Measurements from ENCODE around the gene OR51E2. TPM values are rescaled to one million over a fixed set of nuclear protein-coding genes. Genes with fewer than 3 reads are reported as not detected.

The OR51E2 gene
- total RNA-seq, 2 experiments from 2014 or later: not detected

DNA sequence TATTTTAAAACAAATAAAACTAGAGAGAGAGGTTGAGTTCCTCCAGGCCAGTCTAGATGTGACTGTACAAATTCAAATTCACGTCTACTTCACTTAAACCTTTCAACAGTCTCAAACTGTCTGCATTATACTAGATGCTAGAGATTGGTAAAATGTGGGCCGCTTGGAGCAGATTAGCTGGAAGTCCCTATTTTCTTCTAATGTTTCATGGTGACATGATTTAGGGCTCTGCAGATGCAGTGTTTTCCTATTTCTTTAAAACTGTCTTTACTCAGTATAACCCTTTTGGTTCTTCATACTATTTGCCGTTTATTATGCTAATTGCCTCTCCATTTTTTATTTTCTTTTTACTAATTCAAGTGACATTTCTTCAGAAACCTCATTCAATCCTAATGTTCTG, 33.5 kb downstream of the OR51E2 start:
- H3K4me3 Mint-ChIP-seq: no peak overlapping the region
- ChIA-PET POLR2A (no interaction called here), CTCF (no interaction called here)
- no peak for DNase-seq
- no peaks in the 10 kb centered on the region for H3K36me3 Mint-ChIP-seq (ENCODE audit: low read depth)
- H3K27me3 Mint-ChIP-seq: peaks cover 9% of the 10 kb centered on the region
- no peak for ATAC-seq
- no peaks in the 10 kb centered on the region for H3K9me3 Mint-ChIP-seq
- intact Hi-C loops (cut with micrococcal nuclease): no loop called here
- TF ChIP-seq, protein P1, sequence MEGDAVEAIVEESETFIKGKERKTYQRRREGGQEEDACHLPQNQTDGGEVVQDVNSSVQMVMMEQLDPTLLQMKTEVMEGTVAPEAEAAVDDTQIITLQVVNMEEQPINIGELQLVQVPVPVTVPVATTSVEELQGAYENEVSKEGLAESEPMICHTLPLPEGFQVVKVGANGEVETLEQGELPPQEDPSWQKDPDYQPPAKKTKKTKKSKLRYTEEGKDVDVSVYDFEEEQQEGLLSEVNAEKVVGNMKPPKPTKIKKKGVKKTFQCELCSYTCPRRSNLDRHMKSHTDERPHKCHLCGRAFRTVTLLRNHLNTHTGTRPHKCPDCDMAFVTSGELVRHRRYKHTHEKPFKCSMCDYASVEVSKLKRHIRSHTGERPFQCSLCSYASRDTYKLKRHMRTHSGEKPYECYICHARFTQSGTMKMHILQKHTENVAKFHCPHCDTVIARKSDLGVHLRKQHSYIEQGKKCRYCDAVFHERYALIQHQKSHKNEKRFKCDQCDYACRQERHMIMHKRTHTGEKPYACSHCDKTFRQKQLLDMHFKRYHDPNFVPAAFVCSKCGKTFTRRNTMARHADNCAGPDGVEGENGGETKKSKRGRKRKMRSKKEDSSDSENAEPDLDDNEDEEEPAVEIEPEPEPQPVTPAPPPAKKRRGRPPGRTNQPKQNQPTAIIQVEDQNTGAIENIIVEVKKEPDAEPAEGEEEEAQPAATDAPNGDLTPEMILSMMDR (IDR thresholded peaks at IDR 0.05): no peak
- H3K4me1 Mint-ChIP-seq (ENCODE audit: low read depth): no peaks in the 10 kb centered on the region
- H3K27ac Mint-ChIP-seq: no peak overlapping the region

DNA sequence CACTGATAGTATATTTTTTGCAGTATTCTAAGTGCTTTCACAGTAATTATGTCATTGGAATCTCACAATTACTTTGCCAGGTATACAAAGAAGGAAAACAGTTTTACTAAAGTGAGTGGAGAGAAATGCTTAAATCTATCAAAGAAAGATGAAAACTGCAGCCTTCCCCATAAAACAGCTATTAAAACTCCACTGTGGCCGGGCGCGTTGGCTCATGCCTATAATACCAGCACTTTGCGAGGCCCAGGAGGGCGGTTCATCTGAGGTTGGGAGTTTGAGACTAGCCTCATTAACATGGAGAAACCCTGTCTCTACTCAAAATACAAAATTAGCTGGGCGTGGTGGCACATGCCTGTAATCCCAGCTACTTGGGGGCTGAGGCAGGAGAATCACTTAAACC, 34.8 kb downstream of the OR51E2 start:
- TF ChIP-seq, protein P1 (IDR thresholded peaks at IDR 0.05): no peak
- CTCF ChIA-PET: no interaction called here
- H3K9me3 Mint-ChIP-seq: no peaks in the 10 kb centered on the region
- H3K36me3 Mint-ChIP-seq (ENCODE audit: low read depth): no peaks in the 10 kb centered on the region
- no peak overlapping the region for H3K27ac Mint-ChIP-seq
- POLR2A ChIA-PET: no interaction called here
- no peak for DNase-seq
- H3K4me1 Mint-ChIP-seq (ENCODE audit: low read depth): no peaks in the 10 kb centered on the region
- intact Hi-C loops (cut with micrococcal nuclease): no loop called here
- H3K4me3 Mint-ChIP-seq: no peak overlapping the region
- H3K27me3 Mint-ChIP-seq: peaks cover 9% of the 10 kb centered on the region
- no peak for ATAC-seq

DNA sequence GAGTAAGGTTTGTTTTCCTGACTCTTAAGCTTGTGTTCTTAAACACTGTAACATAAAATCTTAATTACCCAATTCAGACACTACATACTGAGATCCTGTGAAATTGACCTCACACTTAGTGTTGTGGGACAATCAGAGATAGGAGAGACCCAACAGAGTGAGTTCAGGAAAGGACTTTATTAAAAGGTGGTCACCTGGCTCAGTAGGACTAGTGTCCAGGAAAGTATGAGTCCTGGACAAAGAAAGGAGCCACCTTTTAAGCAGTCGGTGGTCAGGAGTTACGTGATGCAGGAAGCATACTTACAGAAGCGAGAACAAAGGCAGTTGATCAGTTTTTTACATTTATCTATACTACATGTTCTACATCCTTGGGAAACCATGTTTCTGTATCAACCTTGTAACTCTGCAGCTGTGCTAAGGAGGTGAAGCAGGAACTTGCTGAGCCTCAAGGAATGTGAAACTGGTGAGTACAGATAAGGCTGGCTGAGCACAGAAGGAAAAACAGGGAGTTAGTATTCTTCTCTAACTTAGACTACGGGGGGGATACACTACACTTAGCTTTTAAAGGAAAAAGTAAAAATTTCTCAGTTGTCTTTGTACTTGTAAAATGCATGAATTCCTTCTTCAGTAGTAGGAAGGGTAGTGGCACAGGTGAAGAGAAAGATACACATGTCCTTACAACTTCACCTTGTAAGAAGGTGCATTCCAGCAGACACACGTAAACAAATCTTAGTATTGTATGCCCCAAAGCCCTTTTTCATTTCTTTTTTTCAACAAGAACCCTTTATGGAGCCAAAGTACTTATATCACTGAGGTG, 38.8 kb downstream of the OR51E2 start:
- Mint-ChIP-seq H3K36me3 (ENCODE audit: low read depth) (no peaks in the 10 kb centered on the region), H3K4me1 (ENCODE audit: low read depth) (no peaks in the 10 kb centered on the region), H3K27me3 (peaks cover 13% of the 10 kb centered on the region), H3K4me3 (no peak overlapping the region), H3K9me3 (no peaks in the 10 kb centered on the region), H3K27ac (no peak overlapping the region)
- ATAC-seq (no peak), DNase-seq (no peak)
- TF ChIP-seq, protein P1 (IDR thresholded peaks at IDR 0.05): no peak
- intact Hi-C loops (cut with micrococcal nuclease): no loop called here
- CTCF ChIA-PET: interaction anchor here (0.8 kb wide), 1 partner anchor 22 kb away, joined by 3 read pairs; the partner anchor contains the start of gene OR51D1
- POLR2A ChIA-PET: no interaction called here

DNA sequence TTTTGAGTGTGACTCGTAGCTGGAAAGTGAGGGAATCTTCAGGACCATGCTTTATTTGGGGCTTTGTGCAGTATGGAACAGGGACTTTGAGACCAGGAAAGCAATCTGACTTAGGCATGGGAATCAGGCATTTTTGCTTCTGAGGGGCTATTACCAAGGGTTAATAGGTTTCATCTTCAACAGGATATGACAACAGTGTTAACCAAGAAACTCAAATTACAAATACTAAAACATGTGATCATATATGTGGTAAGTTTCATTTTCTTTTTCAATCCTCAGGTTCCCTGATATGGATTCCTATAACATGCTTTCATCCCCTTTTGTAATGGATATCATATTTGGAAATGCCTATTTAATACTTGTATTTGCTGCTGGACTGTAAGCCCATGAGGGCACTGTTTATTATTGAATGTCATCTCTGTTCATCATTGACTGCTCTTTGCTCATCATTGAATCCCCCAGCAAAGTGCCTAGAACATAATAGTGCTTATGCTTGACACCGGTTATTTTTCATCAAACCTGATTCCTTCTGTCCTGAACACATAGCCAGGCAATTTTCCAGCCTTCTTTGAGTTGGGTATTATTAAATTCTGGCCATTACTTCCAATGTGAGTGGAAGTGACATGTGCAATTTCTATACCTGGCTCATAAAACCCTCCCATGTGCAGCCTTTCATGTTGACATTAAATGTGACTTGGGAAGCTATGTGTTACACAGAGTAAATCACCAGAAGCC, 42.9 kb downstream of the OR51E2 start:
- TF ChIP-seq, protein P1 (IDR thresholded peaks at IDR 0.05): no peak
- no peak for DNase-seq
- ChIA-PET CTCF (no interaction called here), POLR2A (no interaction called here)
- no peak for ATAC-seq
- H3K4me3 Mint-ChIP-seq: no peak overlapping the region
- no peaks in the 10 kb centered on the region for H3K4me1 Mint-ChIP-seq (ENCODE audit: low read depth)
- H3K27me3 Mint-ChIP-seq: peaks cover 10% of the 10 kb centered on the region
- no peaks in the 10 kb centered on the region for H3K9me3 Mint-ChIP-seq
- H3K36me3 Mint-ChIP-seq (ENCODE audit: low read depth): no peaks in the 10 kb centered on the region
- no peak overlapping the region for H3K27ac Mint-ChIP-seq
- intact Hi-C loops (cut with micrococcal nuclease): no loop called here

DNA sequence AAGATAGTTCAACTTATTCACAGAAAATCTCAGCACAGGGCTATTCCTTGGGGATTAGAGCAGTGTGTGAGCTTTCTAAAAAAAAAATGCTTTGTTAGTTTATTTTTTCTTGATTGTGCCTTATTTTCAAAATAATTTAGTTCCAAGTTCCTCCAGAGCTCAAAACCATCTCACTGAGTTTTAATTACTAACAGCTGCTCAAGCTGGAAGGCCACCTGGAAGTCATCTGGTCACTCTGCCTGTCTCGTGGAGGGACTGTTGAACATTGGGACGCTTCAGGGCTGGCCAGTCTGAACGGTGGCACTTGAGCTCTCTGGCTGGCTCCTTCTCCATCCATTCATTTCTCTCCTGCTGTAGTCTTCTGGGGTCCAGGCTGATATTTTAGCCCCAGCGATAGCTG, 49.9 kb downstream of the OR51E2 start:
- Mint-ChIP-seq H3K27ac (no peak overlapping the region), H3K4me3 (no peak overlapping the region), H3K27me3 (peaks cover 5% of the 10 kb centered on the region), H3K36me3 (ENCODE audit: low read depth) (no peaks in the 10 kb centered on the region), H3K4me1 (ENCODE audit: low read depth) (no peaks in the 10 kb centered on the region), H3K9me3 (no peaks in the 10 kb centered on the region)
- CTCF ChIA-PET: interaction anchor here (1.1 to 2.4 kb wide), 2 partner anchors 11 to 21 kb away, joined by 3 to 11 read pairs; partner anchors contain the start of gene OR51D1
- POLR2A ChIA-PET: no interaction called here
- TF ChIP-seq, protein P1 (IDR thresholded peaks at IDR 0.05): no peak
- intact Hi-C loops (cut with micrococcal nuclease): no loop called here
- ATAC-seq: no peak
- no peak for DNase-seq

Measured in activated CD8-positive, alpha-beta T cell treated with anti-CD3 and anti-CD28 coated beads for 36 hours (primary cell).